Suprapubic skin (tissue), 4 donors: ENCODE measurements around the gene NKX2-8. TPM values are rescaled to one million over a fixed set of nuclear protein-coding genes. Genes with fewer than 3 reads are reported as not detected.
A peak's percentile ranks its signal among the peaks of the same experiment; 100 is the strongest.
"Not testable (repeated sequence)": the region's sequence is repeated elsewhere in the genome, so short reads cannot be mapped to it uniquely, and the experiment has no call there.

Experiments
- DNase-seq, 2 donors: peaks; one replicate each; pipeline ENCODE4 v3.0.0-alpha.2; 2019; ENCODE audit warnings: low spot score in 2 of 2
- H3K27ac ChIP-seq: fragments of 200-600 bp; sonication (generic); one replicate; pipeline ENCODE4 v1.5.1; 2019
- H3K27me3 ChIP-seq: fragments of 200-600 bp; sonication (generic); one replicate; pipeline ENCODE4 v1.5.1; 2019
- H3K36me3 ChIP-seq: fragments of 200-600 bp; sonication (generic); one replicate; pipeline ENCODE4 v1.5.1; 2019
- H3K4me1 ChIP-seq: fragments of 200-600 bp; sonication (generic); one replicate; pipeline ENCODE4 v1.5.1; 2019
- H3K4me3 ChIP-seq: fragments of 200-600 bp; sonication (generic); one replicate; pipeline ENCODE4 v1.5.1; 2019; ENCODE audit warnings: mild to moderate bottlenecking
- H3K9me3 ChIP-seq: fragments of 200-600 bp; sonication (generic); one replicate; pipeline ENCODE4 v1.5.1; 2019
- EP300 ChIP-seq: sonication (generic); formaldehyde crosslinking; IDR thresholded peaks from one replicate; pipeline ENCODE4 v1.6.1; 2017; ENCODE audit warnings: antibody characterized with exemption
- POLR2A ChIP-seq, 2 donors: fragments of 450-650 bp; IDR thresholded peaks; one replicate each; pipeline ENCODE4 v1.6.1; 2017; ENCODE audit warnings: antibody characterized with exemption in 2 of 2, mild to moderate bottlenecking in 2 of 2, moderate library complexity in 2 of 2
- POLR2AphosphoS5 ChIP-seq, 3 donors: sonication (generic); formaldehyde crosslinking; IDR thresholded peaks; one replicate each; pipeline ENCODE4 v1.6.1; 2017; ENCODE audit warnings: antibody characterized with exemption in 3 of 3
- WGBS: methylation state at CpG from one replicate; pipeline ENCODE4 v1.1.5; 2018; 5-methylcytosine and 5-hydroxymethylcytosine counted together
- total RNA-seq, 4 donors: library from RNA; depleted of rRNA; stranded (reverse); fragments of >200 nt; gene quantifications; one replicate each; pipeline ENCODE4 v1.1.0, GENCODE V29; 2016
- TF ChIP-seq, protein P1 (sequence below), 2 donors: fragments of 200-600 bp in 1 of 2; fragments of 450-650 bp in 1 of 2; sonication (generic) in 1 of 2; IDR thresholded peaks; one replicate each; pipeline ENCODE4 v1.5.1; 2016 to 2019; ENCODE audit warnings: antibody characterized with exemption in 2 of 2, mild to moderate bottlenecking in 1 of 2, moderate library complexity in 1 of 2

Gene NKX2-8
- total RNA-seq, 4 donors from 2014 or later = 0.51 TPM; not detected in 3

DNA sequence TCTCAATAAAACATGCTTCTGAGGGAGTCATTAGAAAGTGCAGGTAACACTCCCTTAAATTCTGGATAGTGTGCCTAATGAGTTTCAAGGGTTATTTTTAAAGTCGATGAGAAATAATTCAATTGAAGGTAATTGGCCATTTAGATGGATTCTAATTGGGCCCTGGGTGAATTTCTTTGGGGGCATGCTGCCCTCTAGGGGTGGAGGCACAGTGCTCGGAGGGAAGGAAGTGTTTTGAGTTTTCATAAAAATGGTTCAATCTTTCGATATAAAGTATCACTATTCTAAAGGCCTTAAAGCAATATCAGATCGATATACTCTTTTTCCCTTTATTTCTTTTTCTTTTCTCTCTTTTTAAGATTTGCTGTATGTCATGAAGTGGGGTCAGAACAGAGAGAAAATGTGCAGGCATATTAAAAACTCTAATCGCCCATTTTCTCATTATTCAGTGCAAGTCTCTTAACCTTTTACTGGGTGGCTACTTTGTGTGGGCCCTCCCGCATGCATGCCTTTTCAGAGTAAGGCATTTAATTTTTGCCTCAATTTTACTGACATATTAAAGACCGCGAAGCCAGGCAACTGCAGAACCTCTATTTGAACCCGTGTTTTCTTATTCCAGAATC, 25.5 kb downstream of the NKX2-8 start:
- H3K36me3 ChIP-seq = no peaks in the 10 kb centered on the region
- DNase-seq = no peak
- no peak overlapping the region for H3K27ac ChIP-seq
- peaks cover 12% of the 10 kb centered on the region for H3K27me3 ChIP-seq
- no peaks in the 10 kb centered on the region for H3K4me1 ChIP-seq
- WGBS = 63% methylated on average over 9 of the region's 9 CpGs
- TF ChIP-seq POLR2A (IDR thresholded peaks at IDR 0.05) = no peak
- TF ChIP-seq, protein P1, sequence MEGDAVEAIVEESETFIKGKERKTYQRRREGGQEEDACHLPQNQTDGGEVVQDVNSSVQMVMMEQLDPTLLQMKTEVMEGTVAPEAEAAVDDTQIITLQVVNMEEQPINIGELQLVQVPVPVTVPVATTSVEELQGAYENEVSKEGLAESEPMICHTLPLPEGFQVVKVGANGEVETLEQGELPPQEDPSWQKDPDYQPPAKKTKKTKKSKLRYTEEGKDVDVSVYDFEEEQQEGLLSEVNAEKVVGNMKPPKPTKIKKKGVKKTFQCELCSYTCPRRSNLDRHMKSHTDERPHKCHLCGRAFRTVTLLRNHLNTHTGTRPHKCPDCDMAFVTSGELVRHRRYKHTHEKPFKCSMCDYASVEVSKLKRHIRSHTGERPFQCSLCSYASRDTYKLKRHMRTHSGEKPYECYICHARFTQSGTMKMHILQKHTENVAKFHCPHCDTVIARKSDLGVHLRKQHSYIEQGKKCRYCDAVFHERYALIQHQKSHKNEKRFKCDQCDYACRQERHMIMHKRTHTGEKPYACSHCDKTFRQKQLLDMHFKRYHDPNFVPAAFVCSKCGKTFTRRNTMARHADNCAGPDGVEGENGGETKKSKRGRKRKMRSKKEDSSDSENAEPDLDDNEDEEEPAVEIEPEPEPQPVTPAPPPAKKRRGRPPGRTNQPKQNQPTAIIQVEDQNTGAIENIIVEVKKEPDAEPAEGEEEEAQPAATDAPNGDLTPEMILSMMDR (IDR thresholded peaks at IDR 0.05) = peak; percentile 6 to 59
- H3K4me3 ChIP-seq = no peak overlapping the region
- no peaks in the 10 kb centered on the region for H3K9me3 ChIP-seq

DNA sequence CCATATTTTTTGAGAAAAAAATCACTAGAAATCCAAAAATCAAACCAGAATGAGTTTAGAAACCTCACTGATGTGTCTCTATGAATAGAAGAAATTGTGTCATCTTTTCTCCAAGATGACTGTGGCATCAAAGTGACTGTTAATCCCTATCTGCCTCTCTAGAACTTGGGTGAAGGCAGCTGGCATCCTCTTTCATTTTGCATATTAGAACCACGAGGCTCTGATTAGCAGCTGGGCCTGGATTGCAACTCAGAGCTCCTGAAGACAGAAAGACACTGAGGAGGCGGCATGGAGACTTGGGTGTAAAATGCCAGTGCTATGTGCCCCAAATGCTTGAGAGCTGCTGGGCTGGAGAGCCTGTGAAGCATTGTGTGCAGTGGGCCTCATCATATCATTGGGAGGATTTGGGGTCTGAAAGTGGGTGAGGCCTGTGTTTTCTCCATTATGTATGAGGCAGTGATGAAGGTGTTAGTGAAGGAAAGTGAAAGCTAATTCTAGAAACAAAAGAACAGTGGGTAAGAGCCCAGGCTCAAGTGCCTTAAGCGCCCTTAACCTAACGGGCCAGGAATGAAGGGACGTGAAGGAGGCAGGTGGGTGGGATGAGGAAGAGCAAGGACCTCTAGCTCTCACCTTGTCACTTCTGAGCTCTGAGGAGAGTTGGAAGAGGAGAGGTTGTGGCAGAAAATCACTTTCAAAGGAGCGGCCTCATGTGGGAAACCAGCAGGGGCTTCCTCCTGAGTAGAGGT, 26.2 kb downstream of the NKX2-8 start:
- no peaks in the 10 kb centered on the region for H3K36me3 ChIP-seq
- no peak for DNase-seq
- 80% methylated on average over 6 of the region's 6 CpGs for WGBS

DNA sequence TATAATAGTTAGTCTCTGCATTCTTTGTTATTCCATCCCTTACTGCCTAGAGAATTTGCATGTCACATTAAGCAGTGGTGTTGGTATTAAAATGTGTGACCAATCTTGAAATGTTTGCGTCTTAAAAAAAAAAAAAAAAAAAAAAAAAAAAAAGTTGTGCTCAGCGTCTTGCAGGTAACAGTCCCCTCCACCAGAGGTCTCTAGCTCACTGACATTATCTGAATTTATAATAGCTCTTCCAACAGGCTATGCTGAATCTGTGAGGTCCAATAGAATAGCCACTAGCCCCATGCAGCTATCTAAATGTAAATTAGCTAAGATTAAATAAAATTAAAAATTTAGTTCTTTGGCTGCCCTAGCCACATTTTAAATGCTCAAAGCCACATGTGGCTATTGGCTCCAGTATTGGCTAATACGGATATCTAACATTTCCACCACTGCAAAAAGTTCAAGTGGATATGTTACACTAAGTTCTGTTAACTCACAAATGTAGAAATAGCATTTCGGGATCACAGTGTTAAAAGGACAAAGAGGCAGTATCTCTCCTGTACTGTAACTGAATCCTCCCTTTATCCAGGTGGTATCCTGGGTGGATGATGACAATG, 28.7 kb downstream of the NKX2-8 start:
- H3K36me3 ChIP-seq = no peaks in the 10 kb centered on the region
- DNase-seq = no peak
- no peak overlapping the region for H3K27ac ChIP-seq
- WGBS = 40% methylated on average over 4 of the region's 4 CpGs
- H3K9me3 ChIP-seq = no peaks in the 10 kb centered on the region
- H3K4me3 ChIP-seq = no peak overlapping the region
- peaks cover 10% of the 10 kb centered on the region for H3K27me3 ChIP-seq
- TF ChIP-seq EP300 (no peak), POLR2A (IDR thresholded peaks at IDR 0.05) (no peak), POLR2AphosphoS5 (IDR thresholded peaks at IDR 0.05) (no peak)
- TF ChIP-seq, protein P1 (IDR thresholded peaks at IDR 0.05) = peak; percentile 17 to 49
- H3K4me1 ChIP-seq = no peaks in the 10 kb centered on the region

More for the DNA sequence above, 26.2 kb downstream of the NKX2-8 start:
- no peak for TF ChIP-seq EP300
- no peak for TF ChIP-seq POLR2AphosphoS5 (IDR thresholded peaks at IDR 0.05)
- TF ChIP-seq POLR2A (IDR thresholded peaks at IDR 0.05) = no peak
- TF ChIP-seq, protein P1 (IDR thresholded peaks at IDR 0.05) = no peak
- Histone ChIP-seq H3K27ac (no peak overlapping the region), H3K27me3 (peaks cover 15% of the 10 kb centered on the region), H3K4me3 (no peak overlapping the region), H3K4me1 (no peaks in the 10 kb centered on the region), H3K9me3 (no peaks in the 10 kb centered on the region)

DNA sequence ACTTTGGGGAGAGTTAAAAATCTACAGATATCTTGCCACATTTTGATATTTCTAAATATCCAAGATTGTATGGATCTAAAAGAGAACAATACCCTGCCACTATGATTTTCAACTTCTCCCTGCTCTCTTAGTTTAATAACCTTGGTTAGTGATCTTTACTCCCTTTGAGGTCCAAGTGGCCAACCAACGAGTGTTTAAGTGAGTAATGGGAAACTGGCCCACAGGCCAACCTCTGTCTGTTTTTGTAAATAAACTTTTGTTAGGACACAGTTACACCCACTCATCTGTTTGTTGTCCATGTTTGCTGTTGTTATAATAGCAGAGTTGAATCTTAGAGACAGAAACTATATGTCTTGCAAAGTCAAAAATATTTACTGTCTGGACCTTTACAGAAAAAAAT, 31.5 kb downstream of the NKX2-8 start:
- H3K36me3 ChIP-seq = no peaks in the 10 kb centered on the region
- H3K27ac ChIP-seq = no peak overlapping the region
- no peak for TF ChIP-seq EP300
- TF ChIP-seq, protein P1 (IDR thresholded peaks at IDR 0.05) = no peak
- TF ChIP-seq POLR2AphosphoS5 (IDR thresholded peaks at IDR 0.05) = no peak
- no peak for TF ChIP-seq POLR2A (IDR thresholded peaks at IDR 0.05)
- H3K9me3 ChIP-seq = no peaks in the 10 kb centered on the region
- H3K4me1 ChIP-seq = no peaks in the 10 kb centered on the region
- WGBS = 38% methylated on average over 1 of the region's 1 CpG
- H3K27me3 ChIP-seq = peaks cover 18% of the 10 kb centered on the region
- DNase-seq = no peak
- H3K4me3 ChIP-seq = no peak overlapping the region

DNA sequence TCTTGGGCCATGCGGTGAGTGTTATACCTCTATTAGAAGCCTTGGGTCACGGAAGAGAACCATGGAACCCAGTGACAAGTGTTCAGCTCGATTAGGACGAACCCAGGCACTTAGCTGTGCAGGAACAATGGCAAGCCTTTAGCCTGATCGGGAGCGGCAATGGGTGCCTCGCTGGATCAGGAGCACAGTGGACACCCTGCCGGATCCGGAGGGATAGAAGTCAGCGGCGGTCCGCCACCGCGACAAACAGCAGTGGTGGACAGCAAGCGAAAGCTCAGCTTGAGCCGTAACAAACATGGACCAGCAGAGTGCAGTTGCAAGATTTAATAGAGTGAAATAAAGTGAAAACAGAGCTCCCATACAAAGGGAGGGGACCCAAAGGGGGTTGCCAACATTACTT, 38.1 kb downstream of the NKX2-8 start:
- H3K36me3 ChIP-seq, H3K27ac ChIP-seq, H3K4me3 ChIP-seq, H3K9me3 ChIP-seq, H3K4me1 ChIP-seq, DNase-seq: not testable (repeated sequence)
- peaks cover 35% of the 10 kb centered on the region for H3K27me3 ChIP-seq
- WGBS = 93% methylated on average over 16 of the region's 16 CpGs
